ENCODE data around the gene CD48. TPM values are rescaled to one million over a fixed set of nuclear protein-coding genes. Genes with fewer than 3 reads are reported as not detected.
"Not testable (repeated sequence)": the region's sequence is repeated elsewhere in the genome, so short reads cannot be mapped to it uniquely, and the experiment has no call there.

Gene CD48
- total RNA-seq, 1 donor from 2014 or later, result not detected

- no peak for DNase-seq (ENCODE audit: low read depth)
- TF ChIP-seq CTCF (conservative IDR thresholded peaks at IDR 0.05; ENCODE audit: low read depth, low read length), result no peak
These were observed 22.7 kb upstream of the CD48 start for GRCh38 chr1:160734301-160734700.

GRCh38 chr1:160733898-160734297, 22.3 kb upstream of the CD48 start:
- no peak for DNase-seq (ENCODE audit: low read depth)
- no peak for TF ChIP-seq CTCF (conservative IDR thresholded peaks at IDR 0.05; ENCODE audit: low read depth, low read length)
- H3K4me3 ChIP-seq (ENCODE audit: low read depth, low read length), result no peak overlapping the region

More at GRCh38 chr1:160734301-160734700, 22.7 kb upstream of the CD48 start:
- H3K4me3 ChIP-seq (ENCODE audit: low read depth, low read length), result no peak overlapping the region

GRCh38 chr1:160731990-160732389, 20.4 kb upstream of the CD48 start:
- no peak for TF ChIP-seq CTCF (conservative IDR thresholded peaks at IDR 0.05; ENCODE audit: low read depth, low read length)
- no peak overlapping the region for H3K4me3 ChIP-seq (ENCODE audit: low read depth, low read length)
- no peak for DNase-seq (ENCODE audit: low read depth)

- H3K4me3 ChIP-seq (ENCODE audit: low read depth, low read length), result not testable (repeated sequence)
These were observed 19.9 kb upstream of the CD48 start for GRCh38 chr1:160731564-160731963.

GRCh38 chr1:160727316-160727640, 15.7 kb upstream of the CD48 start:
- TF ChIP-seq CTCF (conservative IDR thresholded peaks at IDR 0.05; ENCODE audit: low read depth, low read length), result no peak
- H3K4me3 ChIP-seq (ENCODE audit: low read depth, low read length), result no peak overlapping the region
- no peak for DNase-seq (ENCODE audit: low read depth)

More at GRCh38 chr1:160731564-160731963, 19.9 kb upstream of the CD48 start:
- not testable (repeated sequence) for DNase-seq (ENCODE audit: low read depth)

GRCh38 chr1:160726498-160727315, 15.1 kb upstream of the CD48 start:
- peak; percentile 96 for TF ChIP-seq CTCF (conservative IDR thresholded peaks at IDR 0.05; ENCODE audit: low read depth, low read length)
- H3K4me3 ChIP-seq (ENCODE audit: low read depth, low read length), result no peak overlapping the region
- DNase-seq (ENCODE audit: low read depth), result peak; percentile 25

- DNase-seq (ENCODE audit: low read depth), result no peak
- H3K4me3 ChIP-seq (ENCODE audit: low read depth, low read length), result no peak overlapping the region
- no peak for TF ChIP-seq CTCF (conservative IDR thresholded peaks at IDR 0.05; ENCODE audit: low read depth, low read length)
These were observed 14.5 kb upstream of the CD48 start for GRCh38 chr1:160726114-160726497.

Measured in epithelial cell of proximal tubule (primary cell).